Putamen (tissue), 1 donor: ENCODE data around the gene SLAMF1.
"Not testable (repeated sequence)": the region's sequence is repeated elsewhere in the genome, so short reads cannot be mapped to it uniquely, and the experiment has no call there.

ENCODE experiments used
- DNase-seq: peaks from one replicate; pipeline ENCODE4 v3.0.0-alpha.2; 2016; ENCODE audit warnings: low spot score

The SLAMF1 gene

GRCh38 chr1:160563230-160563629 lies 83.6 kb downstream of the SLAMF1 start:
- DNase-seq = not testable (repeated sequence)

- DNase-seq = not testable (repeated sequence)
Observed at GRCh38 chr1:160562745-160563144, 84.1 kb downstream of the SLAMF1 start.

- DNase-seq = no peak
Observed at GRCh38 chr1:160560806-160561205, 86.0 kb downstream of the SLAMF1 start.

GRCh38 chr1:160560045-160560705 lies 86.7 kb downstream of the SLAMF1 start:
- no peak for DNase-seq

- DNase-seq = not testable (repeated sequence)
Observed at GRCh38 chr1:160559437-160559836, 87.4 kb downstream of the SLAMF1 start.

- no peak for DNase-seq
Observed at GRCh38 chr1:160558660-160559380, 88.0 kb downstream of the SLAMF1 start.
